ENCODE measurements around the gene POU2F3. TPM values are rescaled to one million over a fixed set of nuclear protein-coding genes. Genes with fewer than 3 reads are reported as not detected.
A peak's percentile ranks its signal among the peaks of the same experiment; 100 is the strongest.

Gene POU2F3
- total RNA-seq, 3 donors from 2014 or later (not counting 1 experiment from before 2014, with no cell fraction given), result not detected

GRCh38 chr11:120344302-120345004 is 104.5 kb downstream of the POU2F3 start:
- H3K4me3 ChIP-seq (ENCODE audit: low read length), result no peak overlapping the region
- intact Hi-C loops (cut with micrococcal nuclease), result no loop called here
- WGBS (ENCODE audit: insufficient coverage), result 0% methylated on average over 1 of the region's 1 CpG
- H3K27me3 Mint-ChIP-seq (ENCODE audit: low read depth in 2 of 2), result peaks cover 35 to 61% of the 10 kb centered on the region in 2 donors
- TF ChIP-seq CTCF (IDR thresholded peaks at IDR 0.05), result no peak
- no peaks in the 10 kb centered on the region for H3K9me3 ChIP-seq (ENCODE audit: control insufficient read depth, insufficient read depth, low read length)
- peaks cover 50% of the 10 kb centered on the region for H3K27me3 ChIP-seq (ENCODE audit: control insufficient read depth, insufficient read depth, low read length)
- H3K4me1 ChIP-seq (ENCODE audit: control insufficient read depth, insufficient read depth, low read length), result peaks cover 22% of the 10 kb centered on the region
- peak; percentile 76 to 95 (median 86) for ATAC-seq
- peak in 1 of 2 donors; percentile 84 for DNase-seq
- peak overlapping the region; percentile 33 to 49 for H3K27ac Mint-ChIP-seq
- no peaks in the 10 kb centered on the region for H3K9me3 Mint-ChIP-seq
- H3K36me3 ChIP-seq (ENCODE audit: control insufficient read depth, insufficient read depth, low read length), result no peaks in the 10 kb centered on the region
- H3K4me3 Mint-ChIP-seq, result peak overlapping the region; percentile 77
- no peak overlapping the region for H3K27ac ChIP-seq (ENCODE audit: low read length)
- H3K4me1 Mint-ChIP-seq, result peaks cover 47 to 51% of the 10 kb centered on the region in 2 donors
- H3K36me3 Mint-ChIP-seq, result peaks cover 9% of the 10 kb centered on the region

- no peak overlapping the region for H3K27ac ChIP-seq (ENCODE audit: low read length)
- intact Hi-C loops (cut with micrococcal nuclease), result no loop called here
- H3K36me3 Mint-ChIP-seq, result no peaks in the 10 kb centered on the region
- no peak for DNase-seq
- H3K27me3 ChIP-seq (ENCODE audit: control insufficient read depth, insufficient read depth, low read length), result peaks cover 38% of the 10 kb centered on the region
- H3K4me1 Mint-ChIP-seq, result peaks cover 39 to 41% of the 10 kb centered on the region in 2 donors
- H3K9me3 Mint-ChIP-seq, result no peaks in the 10 kb centered on the region
- no peak for TF ChIP-seq CTCF (IDR thresholded peaks at IDR 0.05)
- H3K4me3 ChIP-seq (ENCODE audit: low read length), result no peak overlapping the region
- no peak overlapping the region for H3K4me3 Mint-ChIP-seq
- peaks cover 20% of the 10 kb centered on the region for H3K4me1 ChIP-seq (ENCODE audit: control insufficient read depth, insufficient read depth, low read length)
- ATAC-seq, result no peak
- H3K27me3 Mint-ChIP-seq (ENCODE audit: low read depth in 2 of 2), result peaks cover 29 to 64% of the 10 kb centered on the region in 2 donors
- no peaks in the 10 kb centered on the region for H3K9me3 ChIP-seq (ENCODE audit: control insufficient read depth, insufficient read depth, low read length)
- H3K27ac Mint-ChIP-seq, result no peak overlapping the region
- no peaks in the 10 kb centered on the region for H3K36me3 ChIP-seq (ENCODE audit: control insufficient read depth, insufficient read depth, low read length)
- WGBS (ENCODE audit: insufficient coverage), result 100% methylated on average over 1 of the region's 1 CpG
Observed at GRCh38 chr11:120346233-120346632, 106.3 kb downstream of the POU2F3 start.

- intact Hi-C loops (cut with micrococcal nuclease), result no loop called here
- Histone ChIP-seq H3K4me1 (ENCODE audit: control insufficient read depth, insufficient read depth, low read length) (peaks cover under 1% of the 10 kb centered on the region), H3K27ac (ENCODE audit: low read length) (no peak overlapping the region), H3K27me3 (ENCODE audit: control insufficient read depth, insufficient read depth, low read length) (peaks cover 16% of the 10 kb centered on the region), H3K9me3 (ENCODE audit: control insufficient read depth, insufficient read depth, low read length) (no peaks in the 10 kb centered on the region), H3K4me3 (ENCODE audit: low read length) (no peak overlapping the region), H3K36me3 (ENCODE audit: control insufficient read depth, insufficient read depth, low read length) (no peaks in the 10 kb centered on the region)
- no peaks in the 10 kb centered on the region for H3K36me3 Mint-ChIP-seq
- ATAC-seq, result no peak
- no peak overlapping the region for H3K4me3 Mint-ChIP-seq
- peaks cover 30 to 31% of the 10 kb centered on the region in 2 donors for H3K4me1 Mint-ChIP-seq
- peaks cover 27 to 66% of the 10 kb centered on the region in 2 donors for H3K27me3 Mint-ChIP-seq (ENCODE audit: low read depth in 2 of 2)
- H3K27ac Mint-ChIP-seq, result no peak overlapping the region
- DNase-seq, result no peak
- no peaks in the 10 kb centered on the region for H3K9me3 Mint-ChIP-seq
- TF ChIP-seq CTCF (IDR thresholded peaks at IDR 0.05), result no peak
Observed at GRCh38 chr11:120350637-120351036, 110.7 kb downstream of the POU2F3 start.

GRCh38 chr11:120352405-120352804 is 112.5 kb downstream of the POU2F3 start:
- intact Hi-C loops (cut with micrococcal nuclease), result no loop called here
- WGBS (ENCODE audit: insufficient coverage), result 95% methylated on average over 4 of the region's 6 CpGs
- H3K36me3 Mint-ChIP-seq, result no peaks in the 10 kb centered on the region

More at GRCh38 chr11:120352405-120352804, 112.5 kb downstream of the POU2F3 start:
- Histone ChIP-seq H3K27ac (ENCODE audit: low read length) (no peak overlapping the region), H3K9me3 (ENCODE audit: control insufficient read depth, insufficient read depth, low read length) (no peaks in the 10 kb centered on the region), H3K4me3 (ENCODE audit: low read length) (no peak overlapping the region), H3K27me3 (ENCODE audit: control insufficient read depth, insufficient read depth, low read length) (peaks cover 8% of the 10 kb centered on the region), H3K36me3 (ENCODE audit: control insufficient read depth, insufficient read depth, low read length) (no peaks in the 10 kb centered on the region), H3K4me1 (ENCODE audit: control insufficient read depth, insufficient read depth, low read length) (no peaks in the 10 kb centered on the region)
- no peak for ATAC-seq
- no peak for TF ChIP-seq CTCF (IDR thresholded peaks at IDR 0.05)
- H3K4me1 Mint-ChIP-seq, result peaks cover 16 to 17% of the 10 kb centered on the region in 2 donors
- no peak for DNase-seq
- peaks cover 28 to 52% of the 10 kb centered on the region in 2 donors for H3K27me3 Mint-ChIP-seq (ENCODE audit: low read depth in 2 of 2)
- no peak overlapping the region for H3K4me3 Mint-ChIP-seq
- H3K27ac Mint-ChIP-seq, result no peak overlapping the region
- H3K9me3 Mint-ChIP-seq, result no peaks in the 10 kb centered on the region

Measured in natural killer cell (primary cell).